Activated T-helper 17 cell treated with anti-CD3 and anti-CD28 coated beads, Interleukin-2, amount 50 U/mL, for 72 hours (primary cell): ENCODE data around the gene GSX1. TPM values are rescaled to one million over a fixed set of nuclear protein-coding genes. Genes with fewer than 3 reads are reported as not detected.

Experiments
- ATAC-seq: fragments of 150-1000 bp; cut with Tn5 transposase; replicated peaks from 2 replicates; pipeline ENCODE4 v1.10.0; 2021; ENCODE audit warnings: mild to moderate bottlenecking, moderate library complexity
- H3K27ac Mint-ChIP-seq: one replicate; pipeline ENCODE4 v1.8.0; 2022; ENCODE audit warnings: mixed read lengths
- H3K27me3 Mint-ChIP-seq: one replicate; pipeline ENCODE4 v1.8.0; 2022; ENCODE audit warnings: mixed read lengths
- H3K36me3 Mint-ChIP-seq: one replicate; pipeline ENCODE4 v1.8.0; 2022; ENCODE audit warnings: low read depth, mild to moderate bottlenecking, mixed read lengths
- H3K4me1 Mint-ChIP-seq: one replicate; pipeline ENCODE4 v1.8.0; 2022; ENCODE audit warnings: mixed read lengths
- H3K4me3 Mint-ChIP-seq: one replicate; pipeline ENCODE4 v1.8.0; 2022; ENCODE audit warnings: mild to moderate bottlenecking, mixed read lengths
- H3K9me3 Mint-ChIP-seq: one replicate; pipeline ENCODE4 v1.8.0; 2022; ENCODE audit warnings: mixed read lengths
- total RNA-seq, 2 donors: library from RNA; stranded (reverse); gene quantifications; one replicate each; pipeline ENCODE4 v1.2.3, GENCODE V29; 2022

The GSX1 gene
- total RNA-seq, 2 donors from 2014 or later = not detected

DNA sequence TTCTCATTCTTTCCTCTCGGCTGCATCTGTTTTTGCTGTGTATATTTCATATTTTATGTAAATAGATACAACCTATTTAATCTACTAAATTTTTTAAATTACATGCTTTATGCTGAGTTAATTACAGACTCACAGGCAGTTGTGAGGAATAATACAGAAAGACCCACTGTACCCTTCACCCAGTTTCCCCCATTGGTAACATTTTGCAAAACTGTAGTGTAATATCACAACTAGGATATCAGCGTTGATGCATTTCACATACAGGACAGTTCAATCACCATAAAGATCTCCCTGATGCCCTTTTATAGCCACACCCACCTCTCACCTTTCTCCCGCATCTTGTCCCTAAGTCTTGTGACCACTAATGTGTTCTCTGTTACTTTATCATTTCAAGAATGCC is 43.5 kb downstream of the GSX1 start:
- H3K27me3 Mint-ChIP-seq = peaks cover 46% of the 10 kb centered on the region
- H3K9me3 Mint-ChIP-seq = no peaks in the 10 kb centered on the region
- no peaks in the 10 kb centered on the region for H3K4me1 Mint-ChIP-seq
- no peak overlapping the region for H3K4me3 Mint-ChIP-seq
- no peak overlapping the region for H3K27ac Mint-ChIP-seq
- no peak for ATAC-seq
- H3K36me3 Mint-ChIP-seq = no peaks in the 10 kb centered on the region

DNA sequence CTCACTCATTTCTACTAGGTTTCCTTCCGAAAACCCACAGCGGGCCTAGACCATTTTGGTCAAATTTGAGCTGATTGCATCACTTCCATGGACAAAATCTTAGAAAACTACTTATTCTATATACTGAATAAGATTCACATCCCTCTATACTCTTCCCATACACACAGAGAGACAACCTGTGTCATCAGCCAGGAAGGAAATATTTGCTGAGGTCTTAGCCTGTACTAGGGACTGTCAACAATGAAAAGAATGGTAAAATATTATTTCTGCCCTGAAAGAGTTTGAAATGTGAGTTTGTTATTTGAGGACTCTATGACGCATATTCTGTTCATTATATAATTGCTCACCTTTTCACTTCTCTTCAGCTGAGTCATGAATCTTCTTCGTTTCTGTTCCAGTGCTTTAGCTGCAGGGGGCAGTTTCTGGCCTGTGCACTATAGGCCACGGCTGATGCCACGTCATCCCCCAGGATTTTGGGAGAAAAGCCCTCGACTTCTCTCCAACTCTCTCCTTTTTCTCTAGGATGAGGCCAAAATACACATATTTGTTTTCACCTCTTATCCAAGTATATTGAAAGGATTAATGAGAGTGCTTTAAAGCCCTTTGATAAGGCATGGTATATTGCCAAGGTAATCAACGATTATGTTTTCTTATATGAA is 47.7 kb downstream of the GSX1 start:
- Mint-ChIP-seq H3K27ac (no peak overlapping the region), H3K27me3 (peaks cover 43% of the 10 kb centered on the region), H3K4me3 (no peak overlapping the region), H3K9me3 (no peaks in the 10 kb centered on the region), H3K4me1 (no peaks in the 10 kb centered on the region), H3K36me3 (no peaks in the 10 kb centered on the region)
- ATAC-seq = no peak

DNA sequence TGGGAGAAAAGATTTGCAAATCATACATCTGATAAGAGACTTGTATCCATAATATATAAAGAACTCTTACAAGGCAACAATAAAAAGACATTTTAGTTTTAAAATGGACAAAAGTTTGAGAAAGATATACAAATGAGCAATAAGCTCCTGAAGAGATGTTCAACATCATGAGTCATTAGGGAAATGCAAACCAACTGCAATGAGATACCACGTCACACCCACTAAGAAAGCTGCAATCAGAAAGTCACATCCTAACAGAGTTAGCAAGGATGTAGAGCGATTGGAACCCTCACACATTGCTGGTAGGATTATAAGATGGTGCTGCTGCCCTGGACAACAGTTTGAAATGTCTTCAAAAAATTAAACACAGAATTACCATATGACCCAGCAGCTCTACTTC is 50.3 kb downstream of the GSX1 start:
- Mint-ChIP-seq H3K27ac (no peak overlapping the region), H3K36me3 (no peaks in the 10 kb centered on the region), H3K27me3 (peaks cover 45% of the 10 kb centered on the region), H3K4me3 (no peak overlapping the region), H3K4me1 (no peaks in the 10 kb centered on the region), H3K9me3 (no peaks in the 10 kb centered on the region)
- no peak for ATAC-seq

Other genes with a start within 250 kb of the GSX1 start
- 1 to 10 TPM; 4.1 TPM for gene LNX2, start 172.0 kb upstream of the GSX1 start, total RNA-seq
- 100 to 1,000 TPM; 128 to 138 TPM for gene POLR1D, start 170.6 kb upstream of the GSX1 start, total RNA-seq
- gene PDX1, start 127.5 kb downstream of the GSX1 start, total RNA-seq = not detected
- gene CDX2, start 176.8 kb downstream of the GSX1 start, total RNA-seq = not detected
- gene URAD, start 196.2 kb downstream of the GSX1 start, total RNA-seq = not detected